Skeletal muscle satellite cell (primary cell): Measurements from ENCODE around the gene ERG28.

Source experiments
- H3K27me3 ChIP-seq: 2 replicates; pipeline ENCODE4 v1.7.0; 2013; ENCODE audit warnings: low read length; ENCODE audit not compliant: control insufficient read depth, insufficient read depth
- H3K36me3 ChIP-seq: 2 replicates; pipeline ENCODE4 v1.7.0; 2013; ENCODE audit warnings: mild to moderate bottlenecking, control low read depth, low read length; ENCODE audit not compliant: insufficient read depth
- H3K4me1 ChIP-seq: 2 replicates; pipeline ENCODE4 v1.7.0; 2013; ENCODE audit warnings: low read length; ENCODE audit not compliant: control insufficient read depth, insufficient read depth
- H3K4me2 ChIP-seq: 2 replicates; pipeline ENCODE4 v1.7.0; 2013; ENCODE audit warnings: mild to moderate bottlenecking, low read length
- H3K4me3 ChIP-seq: 2 replicates; pipeline ENCODE4 v1.7.0; 2013; ENCODE audit warnings: low read length
- H3K9ac ChIP-seq: 2 replicates; pipeline ENCODE4 v1.7.0; 2013; ENCODE audit warnings: mild to moderate bottlenecking, low read depth, low read length, moderate library complexity
- H3K9me3 ChIP-seq: replicated peaks from 2 replicates; pipeline ENCODE4 v1.7.0; 2013; ENCODE audit warnings: mild to moderate bottlenecking, control low read depth, low read length

The ERG28 gene

DNA sequence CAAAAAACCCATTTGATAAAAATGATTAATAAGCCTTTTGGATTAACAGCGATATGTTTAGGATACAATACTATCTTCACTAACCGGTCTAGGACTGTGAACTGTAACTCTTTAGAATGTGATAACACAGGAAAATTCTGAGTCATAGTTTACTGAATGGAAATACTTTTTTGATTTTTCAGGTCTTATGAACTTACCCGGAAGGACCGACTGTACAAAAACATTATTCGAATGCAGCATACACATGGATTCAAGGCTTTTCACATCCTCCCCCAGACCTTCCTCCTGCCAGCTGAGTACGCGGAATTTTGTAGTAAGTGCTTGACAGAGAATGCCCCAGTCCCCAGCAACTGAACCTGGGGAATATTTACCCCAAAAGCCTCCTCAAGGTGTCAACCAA, 29.3 kb upstream of the ERG28 start:
- no peaks in the 10 kb centered on the region for H3K4me1 ChIP-seq
- H3K27me3 ChIP-seq = no peaks in the 10 kb centered on the region
- no peak overlapping the region for H3K4me3 ChIP-seq
- H3K4me2 ChIP-seq = no peak overlapping the region
- H3K9me3 ChIP-seq = no peaks in the 10 kb centered on the region
- H3K36me3 ChIP-seq = peaks cover 25% of the 10 kb centered on the region
- no peak overlapping the region for H3K9ac ChIP-seq

DNA sequence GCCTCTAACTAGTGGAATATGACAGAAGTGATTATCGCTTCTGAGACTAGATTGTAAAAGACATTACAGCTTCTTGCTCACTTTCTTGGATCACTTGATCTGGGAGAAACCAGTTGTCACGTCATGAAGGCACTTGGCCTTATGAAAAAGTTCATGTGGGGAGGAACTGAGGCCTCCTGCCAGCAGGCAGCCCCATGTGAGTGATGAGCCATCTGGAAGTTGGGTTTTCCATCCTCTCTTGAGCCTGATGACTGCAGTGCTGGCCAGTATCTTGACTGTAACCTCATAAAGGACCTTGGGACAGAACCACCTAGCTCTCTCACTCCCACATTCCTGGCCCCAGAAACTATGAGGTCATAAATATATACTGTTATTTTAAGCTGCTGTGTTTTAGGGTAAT, 28.3 kb upstream of the ERG28 start:
- Histone ChIP-seq H3K9me3 (no peaks in the 10 kb centered on the region), H3K4me1 (no peaks in the 10 kb centered on the region), H3K36me3 (peaks cover 24% of the 10 kb centered on the region), H3K27me3 (no peaks in the 10 kb centered on the region), H3K9ac (no peak overlapping the region), H3K4me3 (no peak overlapping the region), H3K4me2 (no peak overlapping the region)

DNA sequence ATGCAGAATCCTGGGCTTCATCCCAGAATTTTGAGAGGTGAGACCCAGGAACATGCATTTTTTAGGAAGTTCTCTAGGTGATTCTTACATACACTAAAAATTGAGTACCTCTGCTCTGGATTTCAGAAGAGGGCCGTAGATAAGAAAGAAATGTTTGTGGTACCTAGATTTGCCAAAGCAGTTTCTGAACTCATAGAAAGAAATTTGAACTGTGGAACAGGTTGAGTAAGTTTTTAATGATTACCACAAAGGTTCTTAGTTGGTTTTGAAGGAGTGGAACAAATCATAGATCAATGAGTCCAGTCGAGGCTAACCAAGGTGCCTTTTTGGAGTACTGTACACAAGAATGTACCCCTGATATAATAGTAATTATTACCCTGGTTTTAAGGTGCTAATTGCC, 25.2 kb upstream of the ERG28 start:
- Histone ChIP-seq H3K27me3 (no peaks in the 10 kb centered on the region), H3K4me3 (no peak overlapping the region), H3K4me2 (no peak overlapping the region), H3K9me3 (no peaks in the 10 kb centered on the region), H3K9ac (no peak overlapping the region), H3K36me3 (peaks cover 24% of the 10 kb centered on the region), H3K4me1 (no peaks in the 10 kb centered on the region)

DNA sequence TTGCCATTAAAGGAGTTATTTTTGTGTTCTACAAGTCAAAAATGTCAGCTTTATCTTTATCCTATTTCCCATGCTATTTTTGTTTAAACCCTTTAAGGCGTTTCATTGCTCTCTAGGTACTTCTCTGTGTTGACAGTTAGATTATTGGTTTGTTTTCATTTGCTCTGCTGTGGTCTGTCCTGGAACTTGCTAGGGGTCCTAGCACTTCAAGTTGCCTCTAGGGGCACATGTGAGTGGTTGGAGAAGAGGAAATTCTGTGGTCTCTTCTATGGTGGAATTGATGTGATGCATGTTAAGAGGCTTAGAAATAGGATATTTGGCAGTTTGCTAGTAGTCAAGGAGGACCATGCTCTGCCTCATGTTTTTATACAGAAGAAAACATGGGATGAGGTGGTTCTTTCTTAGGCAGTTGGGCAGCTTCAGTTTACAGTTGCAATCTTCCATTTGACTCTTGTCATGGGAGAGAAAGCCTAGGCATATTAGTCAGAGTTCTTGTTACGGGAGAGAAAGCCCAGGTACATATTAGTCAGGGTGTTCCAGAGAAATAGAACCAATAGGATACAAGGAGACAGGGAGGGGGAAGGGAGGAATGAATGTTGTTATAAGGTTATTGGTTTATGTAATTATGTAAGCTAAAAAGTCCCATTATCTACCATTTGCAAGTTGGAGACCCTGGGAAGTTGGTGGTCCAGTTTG, 14.7 kb upstream of the ERG28 start:
- H3K4me2 ChIP-seq = no peak overlapping the region
- no peak overlapping the region for H3K4me3 ChIP-seq
- H3K4me1 ChIP-seq = no peaks in the 10 kb centered on the region
- H3K27me3 ChIP-seq = no peaks in the 10 kb centered on the region
- peaks cover 1% of the 10 kb centered on the region for H3K36me3 ChIP-seq
- H3K9me3 ChIP-seq = no peaks in the 10 kb centered on the region
- H3K9ac ChIP-seq = no peak overlapping the region

GRCh38 chr14:75673345-75674035, 12.8 kb upstream of the ERG28 start:
- Histone ChIP-seq H3K36me3 (peaks cover 15% of the 10 kb centered on the region), H3K27me3 (no peaks in the 10 kb centered on the region), H3K4me1 (no peaks in the 10 kb centered on the region), H3K9me3 (no peaks in the 10 kb centered on the region), H3K4me3 (no peak overlapping the region), H3K4me2 (no peak overlapping the region), H3K9ac (no peak overlapping the region)

GRCh38 chr14:75672605-75673192, 12.0 kb upstream of the ERG28 start:
- Histone ChIP-seq H3K4me2 (no peak overlapping the region), H3K27me3 (no peaks in the 10 kb centered on the region), H3K4me3 (no peak overlapping the region), H3K9me3 (no peaks in the 10 kb centered on the region), H3K4me1 (no peaks in the 10 kb centered on the region), H3K36me3 (peaks cover 15% of the 10 kb centered on the region), H3K9ac (no peak overlapping the region)

GRCh38 chr14:75667099-75667765, 6.6 kb upstream of the ERG28 start:
- peaks cover 5% of the 10 kb centered on the region for H3K4me1 ChIP-seq
- no peak overlapping the region for H3K4me2 ChIP-seq
- no peaks in the 10 kb centered on the region for H3K9me3 ChIP-seq
- H3K4me3 ChIP-seq = no peak overlapping the region
- no peak overlapping the region for H3K9ac ChIP-seq
- peaks cover 20% of the 10 kb centered on the region for H3K36me3 ChIP-seq
- H3K27me3 ChIP-seq = no peaks in the 10 kb centered on the region

DNA sequence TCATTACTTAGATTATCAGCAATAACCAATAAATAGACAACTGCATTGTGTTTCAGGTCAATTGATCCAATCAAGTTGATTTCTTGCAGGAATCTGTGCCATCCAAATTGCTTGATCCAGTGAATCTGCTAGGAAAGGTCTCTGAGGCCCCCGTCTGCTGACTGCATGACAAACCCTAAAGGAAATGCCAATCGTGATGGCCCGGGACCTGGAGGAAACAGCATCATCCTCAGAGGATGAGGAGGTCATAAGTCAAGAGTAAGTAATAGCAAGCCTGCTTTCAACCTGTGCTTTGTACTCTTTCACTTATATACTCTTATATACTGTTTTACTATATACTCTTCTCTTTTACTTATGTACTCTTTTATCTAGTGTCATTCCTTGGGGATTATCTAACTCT, 2.3 kb upstream of the ERG28 start:
- Histone ChIP-seq H3K36me3 (peaks cover 6% of the 10 kb centered on the region), H3K4me1 (peaks cover 13% of the 10 kb centered on the region), H3K4me2 (peak overlapping the region; percentile 22), H3K9me3 (no peaks in the 10 kb centered on the region), H3K9ac (no peak overlapping the region), H3K4me3 (no peak overlapping the region), H3K27me3 (no peaks in the 10 kb centered on the region)

GRCh38 chr14:75661499-75661814, 781 bp upstream of the ERG28 start:
- no peaks in the 10 kb centered on the region for H3K9me3 ChIP-seq
- peak overlapping the region; percentile 86 for H3K9ac ChIP-seq
- H3K27me3 ChIP-seq = no peaks in the 10 kb centered on the region
- H3K4me1 ChIP-seq = peaks cover 13% of the 10 kb centered on the region
- peak overlapping the region; percentile 95 for H3K4me3 ChIP-seq
- peak overlapping the region; percentile 80 for H3K4me2 ChIP-seq
- peaks cover 7% of the 10 kb centered on the region for H3K36me3 ChIP-seq

DNA sequence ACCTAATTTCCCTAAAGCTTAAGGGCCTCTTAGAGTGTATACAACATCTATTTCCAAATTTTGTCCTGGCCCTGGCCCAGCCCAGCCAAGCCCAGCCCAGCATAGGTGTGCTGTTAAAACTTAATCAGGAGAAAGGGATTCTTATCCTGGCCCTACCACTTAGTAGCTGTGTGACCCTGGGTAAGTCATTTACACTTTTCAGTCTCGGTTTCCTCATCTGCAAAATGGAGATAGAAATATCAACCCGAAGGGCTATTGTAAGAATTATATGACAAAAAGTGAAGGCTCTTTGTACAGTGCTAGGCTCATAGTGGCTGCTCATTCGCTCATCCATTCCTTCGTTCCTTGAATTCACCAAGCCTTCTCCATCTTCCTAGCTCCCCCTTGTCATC, 442 bp downstream of the ERG28 start:
- peak overlapping the region; percentile 80 for H3K4me2 ChIP-seq
- peak overlapping the region; percentile 95 for H3K4me3 ChIP-seq
- H3K27me3 ChIP-seq = no peaks in the 10 kb centered on the region
- H3K9me3 ChIP-seq = no peaks in the 10 kb centered on the region
- peaks cover 10% of the 10 kb centered on the region for H3K36me3 ChIP-seq
- peaks cover 13% of the 10 kb centered on the region for H3K4me1 ChIP-seq
- H3K9ac ChIP-seq = peak overlapping the region; percentile 86

DNA sequence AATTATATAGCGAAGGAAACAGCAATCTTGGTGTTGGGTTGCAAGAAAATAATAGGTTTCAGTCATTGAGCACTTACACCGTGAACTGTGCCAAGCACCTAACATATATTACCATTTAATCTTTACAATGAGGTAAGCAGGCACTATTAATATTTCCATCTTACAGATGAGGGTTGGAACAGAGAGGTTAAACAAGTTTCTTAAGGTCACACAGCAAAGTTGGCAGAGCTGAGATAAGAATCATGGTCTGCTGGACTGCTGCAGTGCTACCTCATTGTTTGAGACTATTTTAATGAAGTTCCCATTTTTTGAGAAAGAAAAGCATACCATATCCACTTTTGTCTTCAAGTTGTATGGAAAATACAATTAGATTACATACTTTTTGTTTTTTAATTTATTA, 1.7 kb downstream of the ERG28 start:
- Histone ChIP-seq H3K9ac (no peak overlapping the region), H3K4me3 (no peak overlapping the region), H3K9me3 (no peaks in the 10 kb centered on the region), H3K36me3 (peaks cover 7% of the 10 kb centered on the region), H3K4me1 (peaks cover 13% of the 10 kb centered on the region), H3K27me3 (no peaks in the 10 kb centered on the region), H3K4me2 (no peak overlapping the region)
